Colon (tissue), 2 donors: ENCODE results near the gene CLPSL1.

ENCODE experiments used
- FAIRE-seq: peaks from 2 replicates; lab custom pipeline; 2012; peaks lifted over from hg19 to GRCh38; lab: Jason Lieb, UNC
- donor health status: control.
- donor health status: control.

The CLPSL1 gene

DNA sequence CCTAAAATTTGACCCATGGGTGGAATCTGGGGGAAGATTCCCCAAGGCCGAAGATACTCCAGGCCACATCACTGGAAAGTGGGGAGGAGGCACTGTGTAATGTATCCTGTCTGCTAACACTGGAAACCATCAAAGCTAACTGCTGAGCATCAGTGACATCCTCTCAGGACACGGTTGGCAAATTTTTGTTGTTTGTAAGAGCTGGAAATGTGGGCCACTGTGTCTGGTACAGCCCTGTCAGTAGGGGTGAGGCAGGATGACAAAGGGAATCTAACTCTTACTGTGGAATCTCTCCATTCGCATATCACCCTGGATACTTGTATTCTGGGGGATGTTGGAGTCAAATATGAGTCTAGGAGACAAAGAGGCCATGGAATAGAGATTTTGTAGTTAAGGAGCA lies 21.4 kb upstream of the CLPSL1 start:
- no peak for FAIRE-seq

DNA sequence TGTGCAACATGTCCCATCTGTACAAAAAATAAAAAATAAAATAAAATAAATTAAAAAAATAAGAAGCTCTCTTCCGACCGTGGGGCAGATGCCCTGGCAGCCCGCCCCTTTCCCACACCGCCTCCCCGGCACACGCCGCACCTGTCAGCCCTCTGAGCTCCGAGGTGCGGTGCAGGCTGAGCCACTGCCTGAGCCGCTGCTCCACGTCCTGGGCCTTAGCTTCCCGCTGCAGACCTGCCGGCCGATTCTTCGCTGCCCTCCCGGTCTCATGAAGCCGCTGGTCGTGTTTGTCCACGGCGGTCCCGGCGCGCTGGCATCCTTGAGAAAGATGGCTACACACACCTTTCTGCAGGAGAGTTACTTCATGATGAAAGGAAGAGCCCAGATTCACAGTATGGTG lies 15.1 kb upstream of the CLPSL1 start:
- no peak for FAIRE-seq

DNA sequence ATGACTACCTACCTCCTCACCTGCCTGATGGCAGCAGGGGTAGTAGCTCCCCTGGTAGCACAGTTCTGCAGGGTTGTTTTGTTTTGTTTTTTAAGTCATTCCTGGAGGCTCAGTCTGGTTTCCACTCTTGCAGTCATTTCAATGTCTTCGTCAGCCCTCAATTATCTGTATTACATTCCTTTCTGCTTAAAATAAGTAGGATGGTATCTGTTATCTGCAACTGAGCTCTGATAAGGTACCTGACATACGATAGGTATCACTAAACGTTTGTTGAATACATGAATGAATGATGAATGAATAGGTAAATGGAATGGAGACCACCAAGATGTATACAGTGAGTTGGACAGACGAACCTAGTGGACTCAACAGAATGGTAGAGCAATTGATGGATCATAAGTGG lies 11.6 kb upstream of the CLPSL1 start:
- FAIRE-seq = no peak

DNA sequence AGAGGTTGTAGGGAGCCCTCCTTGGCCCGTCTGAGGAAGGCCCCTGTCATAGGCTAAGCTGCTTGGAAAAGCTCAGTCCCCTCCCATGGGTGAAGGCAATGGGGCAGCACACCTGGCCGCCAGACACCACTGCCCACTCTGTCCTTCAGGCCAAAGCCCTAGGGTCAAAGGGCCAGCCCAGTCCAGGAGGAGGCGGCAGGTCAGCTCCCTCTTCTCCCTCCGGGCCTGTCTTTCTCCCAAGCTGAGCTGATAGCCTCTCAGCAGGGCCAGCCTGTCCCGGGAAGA lies 9.5 kb upstream of the CLPSL1 start:
- no peak for FAIRE-seq

DNA sequence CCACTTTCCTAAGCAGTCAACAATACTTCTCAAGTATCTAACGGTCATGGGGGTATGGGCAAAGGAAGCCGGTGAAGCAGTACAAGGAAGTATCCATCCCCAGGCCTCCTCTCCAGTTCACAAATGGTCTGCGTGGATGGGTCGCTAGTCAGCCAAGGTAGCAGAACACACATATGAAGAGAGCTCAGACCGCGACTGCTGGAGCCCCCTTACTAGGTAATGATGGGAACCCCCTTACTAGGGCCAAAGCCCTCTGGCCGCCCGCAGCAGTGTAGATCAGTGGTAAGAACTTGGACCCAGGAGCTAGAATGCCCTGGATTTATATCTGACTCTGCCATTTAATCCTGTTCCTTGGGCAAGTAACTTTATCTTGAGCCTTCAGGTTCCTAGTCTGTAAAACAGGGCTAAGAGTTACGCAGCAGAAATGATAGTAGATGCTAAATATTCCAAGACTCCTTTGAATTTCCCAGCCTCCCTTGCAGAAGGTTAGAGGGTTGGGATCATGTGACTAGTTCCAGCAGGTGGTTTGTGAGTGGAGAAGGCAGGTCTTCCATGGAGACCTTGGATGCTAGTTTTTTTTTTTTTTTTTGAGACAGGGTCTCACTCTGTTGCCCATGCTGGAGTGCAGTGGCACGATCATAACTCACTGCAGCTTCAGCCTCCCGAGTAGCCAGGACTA lies 6.6 kb upstream of the CLPSL1 start:
- no peak for FAIRE-seq

DNA sequence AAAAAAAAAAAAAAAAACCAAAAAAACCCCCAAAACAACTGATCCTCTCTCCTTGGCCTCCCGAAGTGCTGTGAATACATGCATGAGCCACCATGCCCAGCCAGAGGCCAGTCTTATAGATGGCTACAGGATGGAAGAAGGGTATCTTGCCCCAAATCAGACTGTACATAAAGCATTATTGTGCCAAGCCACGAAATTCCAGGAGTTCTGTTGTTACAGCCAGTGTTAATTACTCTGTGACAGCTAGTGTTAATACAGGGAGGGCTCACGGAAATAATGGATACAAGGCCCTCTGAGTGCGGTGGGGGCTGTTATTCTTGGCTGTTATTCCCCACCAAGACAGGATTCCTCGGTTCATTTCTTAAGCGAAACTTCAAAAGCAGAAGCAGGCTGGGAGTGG lies 5.8 kb upstream of the CLPSL1 start:
- FAIRE-seq = no peak

DNA sequence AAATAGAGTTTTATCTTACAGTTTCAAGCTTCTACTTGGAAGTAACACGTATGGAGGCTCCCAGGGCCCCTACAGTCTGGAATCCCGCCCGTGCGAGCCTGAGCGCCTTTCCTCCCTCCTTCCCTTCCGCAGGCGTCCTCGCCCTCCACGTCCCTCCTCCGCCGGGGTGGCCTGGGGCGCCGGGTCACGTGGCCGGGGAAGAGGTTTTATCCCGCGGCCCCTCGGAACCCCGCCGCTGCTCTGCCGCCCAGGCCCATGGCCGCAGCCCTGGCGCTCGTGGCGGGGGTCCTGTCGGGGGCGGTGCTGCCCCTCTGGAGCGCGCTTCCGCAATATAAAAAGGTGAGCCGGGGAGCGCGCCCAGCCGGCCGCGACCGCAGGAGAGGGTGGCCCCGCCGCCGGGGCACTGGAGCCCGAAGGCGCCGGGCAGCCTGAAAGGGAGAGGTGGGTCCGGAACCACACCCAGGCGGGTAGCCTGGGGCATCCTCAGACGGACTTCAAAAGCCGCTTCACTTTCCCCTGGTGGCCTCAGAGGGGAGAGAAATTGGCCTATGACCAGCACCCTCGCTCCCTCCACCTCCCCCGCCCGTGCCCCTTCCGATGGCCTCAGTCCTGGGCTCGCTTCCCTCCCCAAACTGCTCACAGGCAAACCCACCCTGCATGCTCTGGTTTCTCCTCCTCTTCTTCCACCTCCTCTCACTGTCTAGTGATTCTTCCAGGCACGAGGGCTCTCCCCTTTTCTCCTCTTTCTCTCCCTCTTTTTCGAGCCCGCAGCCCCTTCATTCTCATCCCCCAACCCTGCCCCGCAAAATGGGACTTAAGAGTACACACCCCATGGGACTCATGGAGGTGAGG lies 4.2 kb upstream of the CLPSL1 start, which contains the start of gene CLPSL2:
Gene CLPSL2 (plus strand): TSS at position 235 of the 852 bp plus-strand sequence. CDS start 21 bp downstream, at position 256.
- no peak for FAIRE-seq

DNA sequence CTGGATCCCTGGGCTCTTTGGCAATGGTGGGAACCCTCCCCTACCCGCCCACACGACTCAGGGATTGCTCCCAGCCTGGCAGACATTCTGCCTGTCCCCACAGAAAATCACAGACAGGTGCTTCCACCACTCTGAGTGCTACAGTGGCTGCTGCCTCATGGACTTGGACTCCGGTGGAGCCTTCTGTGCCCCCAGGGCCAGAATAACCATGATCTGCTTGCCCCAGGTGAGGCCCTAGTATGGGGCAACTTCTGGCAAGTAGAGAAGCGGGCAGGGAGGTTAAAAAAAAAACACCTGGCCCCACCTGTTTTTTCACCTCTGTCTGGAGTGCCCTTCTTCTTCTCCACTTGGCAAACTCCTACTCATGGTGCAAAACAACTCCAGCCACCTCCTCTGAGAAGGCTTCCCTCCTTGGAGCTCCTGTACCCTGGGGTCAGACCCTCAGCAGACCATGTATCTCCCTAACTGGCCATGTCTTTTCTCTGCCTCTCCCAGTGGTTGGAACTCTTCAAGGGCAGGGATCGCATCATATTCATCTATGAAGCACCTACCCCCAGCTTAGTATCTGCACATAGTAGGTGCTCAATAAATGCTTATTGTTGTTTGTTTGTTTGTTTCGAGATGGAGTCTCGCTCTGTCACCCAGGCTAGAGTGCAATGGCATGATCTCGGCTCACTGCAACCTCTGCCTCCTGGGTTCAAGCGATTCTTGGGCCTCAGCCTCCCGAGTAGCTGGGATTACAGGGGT lies 3.3 kb upstream of the CLPSL1 start:
- FAIRE-seq = no peak

DNA sequence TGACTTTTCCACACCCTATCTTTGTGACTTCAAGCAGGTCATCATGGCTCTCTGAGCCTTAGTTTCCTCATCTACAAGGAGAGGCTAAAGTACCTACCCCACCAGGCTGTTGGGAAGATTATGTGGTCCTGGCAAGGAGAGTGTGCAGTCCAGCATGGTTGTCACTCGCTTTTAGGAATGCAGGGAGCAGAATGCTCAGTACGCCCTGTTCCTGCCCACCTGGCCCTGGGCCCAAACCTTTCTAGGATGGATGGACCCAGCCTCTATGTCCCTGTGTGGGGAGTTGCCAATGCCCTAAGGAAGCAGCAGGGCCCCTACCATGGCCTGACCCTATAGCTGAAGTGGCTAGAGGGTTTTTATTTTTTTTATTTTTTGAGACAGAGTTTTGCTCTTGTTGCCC lies 2.4 kb upstream of the CLPSL1 start:
- FAIRE-seq = no peak

DNA sequence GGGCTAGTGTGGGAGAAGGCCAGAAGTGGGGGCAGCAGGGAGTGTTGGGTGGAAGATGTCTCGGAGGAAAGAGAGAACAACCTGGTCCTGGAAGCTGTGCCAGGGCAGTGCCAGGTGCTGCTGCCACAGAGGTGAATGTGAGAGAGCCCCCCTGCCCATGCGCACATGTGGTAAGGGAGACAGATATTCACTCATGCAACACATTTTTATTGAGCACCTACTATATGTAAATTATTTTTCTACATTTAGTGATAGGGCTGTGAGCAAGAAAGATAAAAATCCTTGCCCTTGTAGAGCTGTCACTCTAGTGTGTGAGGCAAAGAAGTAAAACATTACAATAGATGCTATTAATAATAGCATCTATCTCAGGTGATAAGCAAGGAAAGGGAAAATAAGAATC lies 471 bp downstream of the CLPSL1 start:
- no peak for FAIRE-seq

DNA sequence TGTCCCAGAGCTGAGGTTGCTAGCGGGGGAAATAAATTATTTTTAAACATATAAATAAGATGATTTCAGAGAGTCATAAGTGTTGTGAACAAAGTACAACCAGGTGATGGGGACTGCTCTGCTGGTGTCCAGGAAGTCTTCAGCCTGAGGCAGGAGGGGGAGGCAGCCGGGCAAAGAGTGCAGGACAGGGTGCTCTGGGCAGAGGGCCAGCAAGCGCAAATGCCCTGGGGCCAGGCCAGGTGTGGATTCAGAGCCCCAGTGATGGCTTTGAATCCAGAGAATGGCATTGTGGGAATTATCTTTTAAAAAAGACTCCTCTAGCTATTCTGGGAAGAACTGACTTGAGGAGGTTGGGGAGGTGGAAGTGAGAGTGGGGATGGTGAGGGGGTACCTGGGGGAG lies 1.6 kb downstream of the CLPSL1 start:
- no peak for FAIRE-seq

DNA sequence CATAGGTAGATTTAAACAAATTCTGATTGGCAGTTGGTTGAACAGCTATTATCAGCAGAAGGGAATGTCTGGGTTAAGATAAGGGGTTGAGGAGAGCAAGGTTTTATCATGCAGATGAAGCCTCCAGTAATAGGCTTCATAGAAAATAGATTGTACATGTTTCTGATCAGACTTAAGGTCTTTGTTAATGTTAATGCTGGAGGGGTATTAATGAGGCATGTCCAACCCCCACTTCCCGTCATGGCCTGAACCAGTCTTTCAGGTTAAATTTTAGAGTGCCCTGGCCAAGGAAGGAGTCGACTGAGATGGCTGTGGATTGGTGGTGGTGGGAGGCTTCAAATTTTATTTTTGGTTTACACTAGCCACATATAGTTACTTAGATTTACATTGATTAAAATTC lies 3.4 kb downstream of the CLPSL1 start:
- FAIRE-seq = no peak

DNA sequence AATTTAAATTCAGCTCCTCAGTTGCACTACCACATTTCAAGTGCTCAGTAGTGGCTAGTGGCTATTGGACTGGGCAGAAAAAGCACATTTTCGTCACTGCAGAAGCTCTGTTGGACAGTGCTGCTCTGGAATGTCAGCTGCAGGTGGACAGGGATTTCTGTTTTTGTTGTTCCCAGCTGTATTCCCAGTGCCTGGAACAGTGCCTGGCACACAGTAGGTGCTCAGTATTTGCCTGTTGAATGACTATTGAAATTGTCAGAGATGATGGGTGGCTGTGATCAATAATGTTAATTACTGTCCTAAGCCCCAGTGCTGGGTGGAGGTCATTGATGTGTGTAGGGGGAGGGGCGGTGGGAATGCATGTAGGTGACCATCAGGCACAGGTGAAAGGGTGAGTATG lies 5.5 kb downstream of the CLPSL1 start:
- no peak for FAIRE-seq

DNA sequence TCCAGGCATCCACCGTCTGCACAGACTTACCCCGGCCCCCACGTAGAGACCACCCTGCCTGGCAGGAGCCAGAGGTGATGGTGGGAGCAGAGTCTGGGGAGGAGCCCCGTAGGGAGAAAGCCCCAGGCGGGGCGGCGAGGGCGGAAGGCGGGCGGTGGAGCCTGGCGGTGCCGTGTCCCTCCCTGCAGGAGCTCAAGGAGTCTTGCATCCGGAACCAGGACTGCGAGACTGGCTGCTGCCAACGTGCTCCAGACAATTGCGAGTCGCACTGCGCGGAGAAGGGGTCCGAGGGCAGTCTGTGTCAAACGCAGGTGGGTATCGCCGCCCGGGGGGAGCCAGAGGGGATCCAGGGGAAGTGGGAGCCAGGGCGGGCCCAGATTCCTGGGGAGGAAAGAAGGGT lies 6.0 kb downstream of the CLPSL1 start:
- no peak for FAIRE-seq

DNA sequence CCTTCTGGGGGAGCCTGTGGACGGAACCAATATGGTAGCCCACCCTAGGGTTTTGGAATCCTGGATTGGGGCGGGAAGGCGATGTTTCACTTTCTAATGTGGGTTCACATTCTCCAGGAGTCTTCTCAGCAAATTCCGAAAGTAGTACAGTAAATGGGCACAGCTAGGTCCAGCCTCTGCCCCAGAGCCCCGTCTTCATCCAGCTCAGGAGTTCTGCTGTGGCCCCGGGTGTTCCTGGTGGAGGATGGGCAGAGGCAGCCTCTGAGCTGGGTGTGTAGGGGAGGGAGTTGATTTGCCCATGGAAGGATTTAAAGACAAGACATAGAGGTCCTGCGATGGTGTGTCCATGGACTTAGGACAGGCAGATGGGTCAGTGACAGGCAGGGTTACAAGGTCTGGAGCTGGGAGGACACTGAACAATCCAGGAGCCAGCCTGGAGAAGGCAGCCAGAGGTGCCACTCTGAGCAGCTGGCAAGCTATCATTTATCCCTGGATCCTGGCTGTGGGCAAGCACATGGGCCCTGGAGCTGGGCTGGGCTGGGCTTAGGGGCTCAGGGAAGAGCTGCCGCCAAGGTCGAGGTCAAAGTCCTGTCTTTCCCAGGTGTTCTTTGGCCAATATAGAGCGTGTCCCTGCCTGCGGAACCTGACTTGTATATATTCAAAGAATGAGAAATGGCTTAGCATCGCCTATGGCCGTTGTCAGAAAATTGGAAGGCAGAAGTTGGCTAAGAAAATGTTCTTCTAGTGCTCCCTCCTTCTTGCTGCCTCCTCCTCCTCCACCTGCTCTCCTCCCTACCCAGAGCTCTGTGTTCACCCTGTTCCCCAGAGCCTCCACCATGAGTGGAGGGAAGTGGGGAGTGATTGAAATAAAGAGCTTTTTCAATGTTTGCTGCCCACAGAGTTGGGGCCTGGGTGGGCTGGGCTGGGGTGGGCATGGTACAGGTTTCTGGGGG lies 6.7 kb downstream of the CLPSL1 start:
- FAIRE-seq = no peak

DNA sequence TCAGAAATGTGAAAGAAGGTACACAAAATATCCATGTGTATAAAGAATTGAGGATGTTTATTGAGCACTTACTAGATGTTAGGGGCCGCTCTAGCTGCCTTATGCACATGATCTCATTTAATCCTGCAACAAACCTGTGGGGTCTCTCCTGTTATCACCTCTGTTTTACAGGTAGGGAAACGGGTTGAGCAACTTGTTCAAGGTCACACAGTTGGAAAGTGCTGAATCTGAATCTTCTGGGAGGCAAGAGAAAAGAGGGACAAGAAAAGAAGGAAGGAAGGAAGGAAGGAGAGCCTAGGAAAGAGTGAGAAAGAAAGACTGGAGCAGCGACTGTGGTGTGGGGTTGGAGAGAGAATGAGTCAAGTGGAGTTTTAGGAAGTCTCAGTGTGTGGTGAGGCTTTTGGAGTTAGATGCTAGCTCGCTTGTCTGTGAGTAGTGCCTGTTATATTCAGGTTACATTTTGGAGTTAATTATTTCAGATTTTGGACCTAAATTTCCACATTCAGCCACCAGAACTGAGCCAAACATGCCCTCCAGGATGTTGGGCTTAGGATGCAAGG lies 7.7 kb downstream of the CLPSL1 start:
- FAIRE-seq = no peak

DNA sequence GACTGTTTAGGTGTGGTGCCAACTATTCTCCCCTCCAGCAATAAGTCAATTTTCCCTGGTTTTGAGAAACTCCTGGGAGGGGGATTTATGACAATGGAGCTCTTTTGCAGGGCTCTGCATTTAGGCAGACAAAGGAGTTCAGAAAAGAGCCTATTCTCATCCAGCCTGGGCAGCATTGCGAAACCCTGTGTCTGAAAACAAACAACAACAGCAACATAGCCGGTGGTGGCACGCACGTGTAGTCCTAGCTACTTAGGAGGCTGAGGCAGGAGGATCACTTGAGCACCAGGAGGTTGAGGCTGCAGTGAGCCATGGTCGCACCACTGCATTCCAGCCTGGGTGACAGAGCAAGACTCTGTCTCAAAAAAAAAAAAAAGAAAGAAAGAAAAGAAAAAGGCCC lies 9.9 kb downstream of the CLPSL1 start:
- no peak for FAIRE-seq

DNA sequence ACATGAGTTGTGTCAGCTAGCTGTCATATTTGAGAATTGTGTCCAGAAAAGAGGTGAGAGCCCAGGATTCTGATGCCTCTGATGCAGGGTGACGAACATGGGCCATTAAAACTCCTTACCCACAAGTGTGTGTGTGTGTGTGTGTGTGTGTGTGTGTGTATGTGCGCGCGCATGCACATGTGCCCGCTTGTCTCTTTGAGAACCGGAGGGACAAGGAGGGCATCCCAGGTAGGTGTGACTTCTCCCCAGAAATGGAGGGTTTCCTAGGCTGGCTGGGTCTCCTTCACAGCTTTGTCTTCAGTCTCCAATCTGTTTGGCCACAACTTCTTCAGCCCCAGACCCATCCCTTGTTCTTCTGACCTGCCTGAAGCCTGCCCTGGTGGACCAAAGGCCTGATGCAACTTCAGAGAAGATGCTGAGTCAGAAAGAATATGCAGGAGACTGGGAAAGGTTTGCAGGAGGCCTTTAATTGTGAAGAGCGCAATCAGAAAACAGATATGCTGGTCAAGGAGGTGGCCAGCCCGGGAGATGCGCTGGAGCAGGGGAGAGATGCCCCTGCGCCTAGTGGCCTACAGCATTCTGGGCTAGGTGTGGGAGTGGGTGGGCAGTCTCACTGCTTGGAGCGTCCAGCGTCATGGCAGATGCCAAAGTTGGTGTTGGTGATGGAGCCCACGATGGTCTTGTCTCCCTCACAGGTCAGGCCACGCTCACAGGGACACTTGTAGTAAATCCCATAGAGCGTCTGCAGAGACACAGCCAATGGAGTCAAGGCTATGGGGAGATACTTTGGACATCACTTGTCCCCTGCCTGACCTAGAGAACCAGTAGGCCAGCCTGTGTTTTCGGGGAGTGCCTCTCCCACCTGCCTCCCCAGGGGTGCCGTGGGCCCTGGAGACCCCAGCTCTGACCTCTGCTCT lies 14.0 kb downstream of the CLPSL1 start:
- FAIRE-seq = no peak

DNA sequence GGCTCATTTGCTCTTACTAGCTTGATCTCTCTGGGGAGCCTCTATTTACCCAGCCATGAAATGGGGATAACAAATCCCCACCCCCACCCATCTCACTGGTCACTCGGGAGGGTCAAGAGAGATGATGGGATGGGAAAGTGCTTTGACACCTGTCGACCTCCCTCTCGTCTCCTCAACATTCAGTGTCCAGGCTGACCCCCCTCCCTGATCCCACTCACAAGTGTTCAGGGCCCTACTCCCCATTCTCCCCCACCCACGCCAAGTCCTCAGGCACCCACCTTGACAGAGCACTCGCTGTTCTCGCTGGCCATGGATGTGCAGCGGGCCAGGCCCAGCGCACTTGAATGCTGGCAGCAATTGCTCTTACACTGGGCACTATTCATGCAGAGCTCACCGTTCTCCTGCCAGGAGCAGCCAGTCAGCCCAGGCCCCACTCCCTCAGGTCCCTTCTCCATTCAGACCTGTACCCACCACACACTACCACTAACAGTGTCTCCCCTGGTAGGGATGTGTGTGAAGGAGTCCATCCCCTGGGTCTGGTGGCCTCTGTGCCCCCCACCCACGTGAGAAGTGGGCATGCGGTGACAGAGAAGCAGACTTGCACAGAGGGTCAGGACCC lies 14.7 kb downstream of the CLPSL1 start:
- no peak for FAIRE-seq

DNA sequence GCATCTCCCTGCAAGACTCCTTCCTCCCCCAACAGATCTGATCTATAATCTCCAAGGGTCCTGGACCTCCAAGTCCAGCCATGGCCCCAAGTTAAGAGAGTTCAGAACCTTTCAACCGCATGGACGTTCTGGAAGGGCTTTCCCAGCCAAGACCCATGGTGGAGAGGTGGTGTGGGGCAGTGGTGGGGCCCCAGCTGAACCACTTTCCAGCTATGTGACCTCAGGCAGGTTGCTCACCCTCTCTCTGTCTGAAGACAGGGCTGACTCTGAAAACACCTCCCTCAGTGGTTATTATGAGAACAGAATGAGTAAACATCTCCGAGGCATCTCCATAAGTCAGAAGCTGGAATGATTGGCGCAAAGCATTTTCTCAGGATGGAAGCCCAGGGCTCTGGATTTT lies 15.4 kb downstream of the CLPSL1 start:
- FAIRE-seq = no peak
